SH-SY5Y (cell line): ENCODE measurements around the gene GREM1.

ENCODE experiments used
- GATA2 ChIP-seq: IDR thresholded peaks from 2 replicates; pipeline ENCODE4 v1.6.1; 2011; ENCODE audit warnings: mild to moderate bottlenecking, low read depth, low read length
- GATA3 ChIP-seq: IDR thresholded peaks from 2 replicates; pipeline ENCODE4 v1.6.1; 2011; ENCODE audit warnings: low read depth, mild to moderate bottlenecking, low read length, moderate library complexity

DNA sequence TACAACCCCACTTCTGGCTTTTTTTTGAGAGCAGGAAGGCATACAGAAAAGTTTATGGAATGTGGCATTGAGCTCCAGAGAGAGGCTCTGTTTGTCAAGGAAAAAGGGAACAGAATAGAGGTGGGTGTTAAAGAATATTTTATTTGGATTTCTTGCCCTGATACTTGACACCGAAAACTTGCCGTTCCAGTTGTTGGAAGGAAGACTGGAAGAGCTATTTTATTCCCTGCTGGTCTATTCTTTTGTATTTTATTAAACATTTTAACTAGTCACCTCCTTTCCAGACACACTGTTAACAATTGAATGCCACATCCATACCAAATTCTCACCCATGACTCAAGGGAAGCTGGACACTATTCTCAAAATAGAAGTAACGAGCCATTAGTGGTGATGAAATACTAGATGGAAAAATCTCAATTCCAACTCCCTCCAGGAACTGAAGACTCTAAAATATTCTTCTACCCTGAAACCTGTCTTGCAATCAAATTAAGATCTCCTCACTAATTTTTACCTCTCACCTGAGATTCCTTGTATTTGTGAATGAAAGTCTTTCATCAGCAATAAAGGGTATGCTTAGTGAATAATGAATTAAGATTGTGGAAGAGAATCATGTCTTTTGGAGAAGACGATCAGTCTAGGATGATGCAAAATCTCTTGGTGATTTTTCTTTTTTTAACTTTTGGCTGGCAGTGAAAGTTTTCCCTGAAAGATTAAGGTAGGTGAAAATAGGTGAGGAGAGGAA is 28.5 kb downstream of the GREM1 start:
- TF ChIP-seq GATA2 = no peak
- TF ChIP-seq GATA3 = no peak
